HUDEP-2 (cell line): ENCODE measurements around the gene DNM3.

Source experiments
- DNase-seq, 76 experiments: peaks; one replicate each; lab custom pipeline; 2025; ENCODE audit not compliant: unreplicated experiment in 76 of 76; lab: John Stamatoyannopoulos, UW

DNM3 gene

DNA sequence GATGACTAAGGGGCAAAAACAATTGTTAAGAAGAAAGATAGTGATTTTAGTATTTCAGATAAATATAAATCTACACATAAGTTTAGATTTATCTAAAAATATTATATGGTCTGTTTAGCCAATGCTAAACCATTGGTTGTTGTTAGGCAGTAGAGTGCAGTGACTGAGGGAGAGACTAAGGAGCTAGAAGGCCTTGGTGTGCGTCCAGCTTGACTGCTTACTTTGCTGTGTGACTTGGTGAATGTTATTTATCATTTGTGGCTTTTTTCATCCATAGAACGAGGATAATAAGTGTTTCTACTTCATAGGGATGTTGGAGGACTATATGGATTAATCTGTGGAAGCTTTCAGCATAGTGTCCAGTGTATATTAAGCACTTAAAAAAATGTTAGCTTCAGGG lies 314.5 kb downstream of the DNM3 start:
- no peak for DNase-seq

GRCh38 chr1:172162236-172162635 lies 320.9 kb downstream of the DNM3 start:
- DNase-seq: no peak

DNA sequence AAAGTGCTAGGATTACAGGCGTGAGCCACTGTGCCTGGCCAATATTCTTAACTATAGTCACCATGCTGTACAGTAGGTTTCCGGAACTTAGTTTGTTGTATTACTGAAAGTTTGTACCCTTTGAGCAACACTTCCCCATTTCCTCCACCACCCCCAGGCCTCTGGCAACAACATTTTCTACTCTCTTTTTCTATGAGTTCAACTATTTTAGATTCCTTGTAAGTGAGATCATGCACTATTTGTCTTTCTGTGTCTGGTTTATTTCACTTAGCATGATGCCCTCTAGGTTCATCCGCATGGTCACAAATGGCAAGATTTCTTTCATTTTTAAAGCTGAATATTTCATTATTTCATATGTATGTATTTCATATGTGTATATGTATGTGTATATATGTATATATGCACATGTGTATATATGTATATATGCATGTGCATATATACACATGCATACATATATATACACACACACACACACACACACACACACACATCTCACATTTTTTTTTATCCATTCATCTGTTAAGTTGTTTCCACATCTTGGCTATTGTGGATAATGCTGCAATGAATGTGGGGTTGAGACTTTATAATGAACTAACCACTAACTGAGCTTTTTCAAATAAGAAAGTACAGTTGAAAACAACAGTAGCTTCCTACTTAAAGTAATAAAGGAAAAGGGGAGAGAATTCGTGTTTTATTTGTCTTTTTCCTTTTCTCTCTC lies 322.4 kb downstream of the DNM3 start:
- no peak for DNase-seq

- DNase-seq: no peak
These were observed 324.1 kb downstream of the DNM3 start for GRCh38 chr1:172165403-172165802.

GRCh38 chr1:172167796-172168596 lies 326.7 kb downstream of the DNM3 start:
- DNase-seq: no peak

GRCh38 chr1:172168597-172168872 lies 327.2 kb downstream of the DNM3 start:
- no peak for DNase-seq

DNA sequence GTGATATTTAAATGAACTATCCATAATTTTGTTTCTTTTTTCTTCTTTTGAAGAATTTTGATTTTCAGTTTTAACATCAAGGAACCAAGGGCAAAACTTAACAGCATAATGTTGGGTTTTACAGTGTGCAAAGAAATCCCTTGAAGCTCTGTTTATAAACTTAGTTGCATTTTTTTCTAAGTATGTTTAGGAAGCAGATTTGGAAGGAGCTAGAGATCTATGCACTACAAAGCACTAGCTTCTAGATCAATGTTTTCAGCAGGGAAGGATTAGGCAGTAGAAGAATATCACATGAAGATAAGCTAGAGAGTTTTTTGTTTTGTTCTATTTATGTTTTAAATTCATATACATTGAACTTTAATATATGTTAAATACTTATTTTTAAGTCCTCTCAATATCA lies 328.5 kb downstream of the DNM3 start:
- no peak for DNase-seq

DNA sequence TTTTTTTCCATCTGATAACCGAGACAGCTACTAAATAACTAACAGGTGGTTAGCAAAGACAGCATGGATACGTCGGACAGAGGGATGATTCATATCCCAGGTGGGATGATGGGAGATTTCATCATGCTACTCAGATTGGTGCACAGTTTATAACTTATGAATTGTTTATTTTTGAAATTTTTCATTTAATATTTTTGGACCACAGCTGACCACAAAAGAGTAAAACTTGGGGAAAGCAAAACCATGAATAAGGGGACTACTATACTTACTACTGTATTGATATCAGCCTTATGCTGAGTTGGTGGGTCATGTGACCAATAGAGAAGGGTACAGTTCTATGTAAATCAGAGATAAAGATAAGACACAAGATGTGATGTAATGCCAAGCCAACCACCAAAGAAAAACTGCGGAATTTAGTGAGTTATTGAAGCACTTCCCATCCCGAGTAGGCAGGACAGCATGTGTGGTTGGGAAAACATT lies 331.1 kb downstream of the DNM3 start:
- DNase-seq: no peak

GRCh38 chr1:172176206-172176605 lies 334.9 kb downstream of the DNM3 start:
- DNase-seq: no peak

DNA sequence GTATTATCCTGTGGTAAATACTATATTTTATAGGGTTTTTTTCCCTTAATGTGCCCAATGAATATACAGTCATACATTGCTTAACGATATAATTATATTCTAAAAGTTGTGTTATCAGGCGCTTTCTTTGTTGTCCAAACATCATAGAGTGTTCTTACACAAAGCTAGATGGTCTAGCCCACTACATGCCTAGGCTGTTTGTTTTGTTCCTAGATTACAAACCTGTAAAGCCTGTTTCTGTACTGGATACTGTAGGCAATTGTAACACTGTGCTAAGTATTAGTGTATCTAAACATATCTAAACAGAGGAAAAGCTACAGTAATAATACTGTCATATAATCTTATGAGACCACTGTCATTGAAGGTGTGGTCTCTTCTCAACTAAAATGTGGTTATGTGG lies 336.6 kb downstream of the DNM3 start:
- DNase-seq: no peak

- no peak for DNase-seq
These were observed 337.6 kb downstream of the DNM3 start for GRCh38 chr1:172178886-172179285.

- DNase-seq: no peak
These were observed 338.6 kb downstream of the DNM3 start for GRCh38 chr1:172179918-172180317.

GRCh38 chr1:172180501-172181285 lies 339.4 kb downstream of the DNM3 start:
- no peak for DNase-seq

- no peak for DNase-seq
These were observed 343.4 kb downstream of the DNM3 start for GRCh38 chr1:172184506-172185191.

- DNase-seq: no peak
These were observed 343.9 kb downstream of the DNM3 start for GRCh38 chr1:172185211-172185610.

- no peak for DNase-seq
These were observed 344.7 kb downstream of the DNM3 start for GRCh38 chr1:172185996-172186395.

GRCh38 chr1:172201572-172201971 lies 360.3 kb downstream of the DNM3 start:
- DNase-seq: no peak

- no peak for DNase-seq
These were observed 362.0 kb downstream of the DNM3 start for GRCh38 chr1:172203135-172203823.

DNA sequence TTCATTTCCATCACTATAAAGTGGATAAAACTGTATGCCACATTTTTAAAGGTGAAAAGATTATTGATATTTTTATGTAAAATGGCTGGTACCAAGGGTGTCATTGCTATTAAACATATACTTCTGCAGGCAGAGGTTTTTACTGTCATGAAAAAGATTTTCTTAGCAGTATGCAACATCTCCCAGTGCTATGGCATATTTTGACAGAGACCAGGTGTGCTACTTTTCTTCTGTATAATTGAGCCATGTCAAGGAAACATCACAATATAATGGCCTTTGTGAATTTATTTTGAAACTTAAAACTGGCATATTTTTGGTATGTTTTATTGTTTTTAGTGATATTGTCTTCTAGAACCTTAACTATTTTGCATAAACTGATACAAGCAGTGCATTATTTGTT lies 362.6 kb downstream of the DNM3 start:
- DNase-seq: no peak

DNA sequence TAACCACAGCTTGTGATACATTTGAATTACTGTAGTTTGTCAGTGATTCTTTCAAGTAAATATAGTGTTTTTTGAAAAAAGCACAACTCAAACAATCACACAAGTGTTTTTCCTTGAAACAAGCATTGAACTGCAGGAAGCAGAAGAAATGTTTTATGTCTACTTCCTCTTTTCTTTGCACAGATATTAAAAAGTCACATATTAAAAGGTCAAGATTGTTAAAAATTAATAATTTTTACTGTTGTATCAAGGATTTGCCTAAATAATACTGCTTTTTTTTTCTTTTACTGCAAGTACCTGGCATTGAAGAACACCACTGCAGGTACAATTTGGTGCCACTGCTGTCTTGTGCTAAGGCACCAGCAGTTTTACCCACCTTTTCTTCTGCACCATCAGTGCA lies 365.0 kb downstream of the DNM3 start:
- no peak for DNase-seq
